DMS79 treated with DMSO at 0.1 percent for 48 hours (cell line): Measurements from ENCODE around the gene ISX.

Experiments used
- DNase-seq: peaks from one replicate; lab custom pipeline; 2025; lab: John Stamatoyannopoulos, UW

Gene ISX

GRCh38 chr22:35053060-35053835 is 12.7 kb upstream of the ISX start:
- DNase-seq: no peak

GRCh38 chr22:35054064-35054463 is 11.9 kb upstream of the ISX start:
- no peak for DNase-seq

- DNase-seq: no peak
Observed at GRCh38 chr22:35056486-35056885, 9.5 kb upstream of the ISX start.

- DNase-seq: no peak
Observed at GRCh38 chr22:35057155-35057554, 8.8 kb upstream of the ISX start.

GRCh38 chr22:35059632-35060031 is 6.3 kb upstream of the ISX start:
- DNase-seq: no peak

GRCh38 chr22:35064664-35065063 is 1.3 kb upstream of the ISX start:
- no peak for DNase-seq

GRCh38 chr22:35065183-35065582 is 775 bp upstream of the ISX start:
- DNase-seq: no peak

GRCh38 chr22:35066768-35067167 is 810 bp downstream of the ISX start:
- no peak for DNase-seq

- DNase-seq: no peak
Observed at GRCh38 chr22:35069541-35069940, 3.6 kb downstream of the ISX start.

- no peak for DNase-seq
Observed at GRCh38 chr22:35070451-35071093, 4.6 kb downstream of the ISX start.

- DNase-seq: no peak
Observed at GRCh38 chr22:35071784-35072183, 5.8 kb downstream of the ISX start.

GRCh38 chr22:35072925-35073324 is 7.0 kb downstream of the ISX start:
- no peak for DNase-seq

GRCh38 chr22:35074583-35074982 is 8.6 kb downstream of the ISX start:
- no peak for DNase-seq

- no peak for DNase-seq
Observed at GRCh38 chr22:35076630-35077029, 10.7 kb downstream of the ISX start.

GRCh38 chr22:35085621-35086020 is 19.7 kb downstream of the ISX start:
- DNase-seq: no peak

- DNase-seq: no peak
Observed at GRCh38 chr22:35089139-35089538, 23.2 kb downstream of the ISX start.

- no peak for DNase-seq
Observed at GRCh38 chr22:35092406-35092805, 26.4 kb downstream of the ISX start.

- no peak for DNase-seq
Observed at GRCh38 chr22:35098921-35099320, 33.0 kb downstream of the ISX start.

- DNase-seq: no peak
Observed at GRCh38 chr22:35099883-35100282, 33.9 kb downstream of the ISX start.

GRCh38 chr22:35102663-35103062 is 36.7 kb downstream of the ISX start:
- DNase-seq: no peak

- DNase-seq: no peak
Observed at GRCh38 chr22:35103761-35104160, 37.8 kb downstream of the ISX start.

GRCh38 chr22:35104491-35104890 is 38.5 kb downstream of the ISX start:
- no peak for DNase-seq

- DNase-seq: no peak
Observed at GRCh38 chr22:35109616-35110015, 43.7 kb downstream of the ISX start.

- DNase-seq: no peak
Observed at GRCh38 chr22:35111244-35111643, 45.3 kb downstream of the ISX start.
